IMR-90 (cell line): ENCODE data around the gene COL4A2. TPM values are rescaled to one million over a fixed set of nuclear protein-coding genes. Genes with fewer than 3 reads are reported as not detected.

Experiments
- ATAC-seq: fragments of 200-7000 bp; cut with Tn5 transposase; 2 replicates; pipeline ENCODE4 v1.9.1; 2020; ENCODE audit warnings: low read depth, mild to moderate bottlenecking, moderate library complexity
- BruUV-seq: library from RNA; stranded (reverse); fragments of 400-500 nt; replicated peaks from 2 replicates; lab custom pipeline; 2021; lab: Mats Ljungman, UMichigan
- CTCF ChIA-PET: fragments of 300-600 bp; formaldehyde crosslinking; extraction: SDS; loops from one replicate; lab custom pipeline; 2021; ENCODE audit warnings: antibody characterized with exemption; lab: Yijun Ruan, JAX
- POLR2A ChIA-PET: fragments of 300-600 bp; sonication (Branson Sonifier 250); formaldehyde crosslinking; loops from one replicate; lab custom pipeline; 2022; ENCODE audit warnings: antibody characterized with exemption; ENCODE audit not compliant: unreplicated experiment; lab: Charles Lee
- DNase-seq: peaks from one replicate; pipeline ENCODE4 v3.0.0; 2013
- H2AFZ ChIP-seq: replicated peaks from 2 replicates; pipeline ENCODE3; 2013; ENCODE audit warnings: low read length, mild to moderate bottlenecking; ENCODE audit not compliant: poor library complexity
- H2AK5ac ChIP-seq: 2 replicates; pipeline ENCODE4 v1.6.1; 2013; ENCODE audit warnings: low read depth, low read length, inconsistent platforms
- H2AK9ac ChIP-seq: replicated peaks from 2 replicates; pipeline ENCODE3; 2013; ENCODE audit warnings: mild to moderate bottlenecking, low read depth, low read length, moderate library complexity; ENCODE audit not compliant: poor library complexity
- H2BK120ac ChIP-seq: 2 replicates; pipeline ENCODE4 v1.6.1; 2013; ENCODE audit warnings: low read depth, low read length, inconsistent platforms
- H2BK15ac ChIP-seq: 3 replicates; pipeline ENCODE4 v1.6.1; 2013; ENCODE audit warnings: low read depth, low read length, inconsistent platforms
- H2BK20ac ChIP-seq: 2 replicates; pipeline ENCODE4 v1.6.1; 2013; ENCODE audit warnings: low read depth, mild to moderate bottlenecking, inconsistent platforms, low read length, moderate library complexity
- H2BK5ac ChIP-seq: 2 replicates; pipeline ENCODE4 v1.6.1; 2013; ENCODE audit warnings: mild to moderate bottlenecking, low read depth, low read length, inconsistent platforms; ENCODE audit not compliant: poor library complexity, severe bottlenecking
- H3K14ac ChIP-seq: replicated peaks from 2 replicates; pipeline ENCODE4 v1.6.1; 2013; ENCODE audit warnings: low read depth, low read length, inconsistent platforms
- H3K18ac ChIP-seq: 2 replicates; pipeline ENCODE4 v1.6.1; 2013; ENCODE audit warnings: low read depth, low read length, control low read depth
- H3K23ac ChIP-seq: 2 replicates; pipeline ENCODE4 v1.6.1; 2013; ENCODE audit warnings: low read depth, low read length, inconsistent platforms
- H3K27ac ChIP-seq: 2 replicates; pipeline ENCODE4 v1.5.1; 2013; ENCODE audit warnings: mild to moderate bottlenecking, control low read depth, low read length; ENCODE audit not compliant: insufficient read depth
- H3K27me3 ChIP-seq: 2 replicates; pipeline ENCODE4 v1.6.1; 2013; ENCODE audit warnings: low read length; ENCODE audit not compliant: control insufficient read depth, insufficient read depth
- H3K36me3 ChIP-seq: 2 replicates; pipeline ENCODE4 v1.6.1; 2013; ENCODE audit warnings: low read length, mixed read lengths; ENCODE audit not compliant: control insufficient read depth, insufficient read depth
- H3K4ac ChIP-seq: 2 replicates; pipeline ENCODE4 v1.6.1; 2013; ENCODE audit warnings: low read depth, low read length, inconsistent platforms
- H3K4me1 ChIP-seq: 2 replicates; pipeline ENCODE4 v1.6.1; 2013; ENCODE audit warnings: low read length, mixed read lengths; ENCODE audit not compliant: control insufficient read depth, insufficient read depth
- H3K4me2 ChIP-seq: 2 replicates; pipeline ENCODE4 v1.6.1; 2013; ENCODE audit warnings: low read depth, mild to moderate bottlenecking, control low read depth, low read length, moderate library complexity
- H3K4me3 ChIP-seq: 2 replicates; pipeline ENCODE4 v1.5.1; 2013; ENCODE audit warnings: low read depth, mild to moderate bottlenecking, control low read depth, low read length, moderate library complexity; ENCODE audit not compliant: insufficient read depth
- H3K56ac ChIP-seq: 2 replicates; pipeline ENCODE4 v1.6.1; 2013; ENCODE audit warnings: low read length, inconsistent platforms; ENCODE audit not compliant: insufficient read depth; ENCODE audit errors: extremely low read depth
- H3K79me1 ChIP-seq, 2 experiments: 2 replicates each; pipeline ENCODE4 v1.6.1; 2013; ENCODE audit warnings: low read length in 2 of 2, inconsistent platforms in 1 of 2, low read depth in 1 of 2
- H3K9ac ChIP-seq: 2 replicates; pipeline ENCODE4 v1.6.1; 2013; ENCODE audit warnings: low read depth, low read length, control low read depth
- H3K9me1 ChIP-seq: 2 replicates; pipeline ENCODE4 v1.6.1; 2013; ENCODE audit warnings: low read length, inconsistent platforms; ENCODE audit not compliant: insufficient read depth
- H3K9me3 ChIP-seq: 2 replicates; pipeline ENCODE4 v1.6.1; 2013; ENCODE audit warnings: low read length; ENCODE audit not compliant: control insufficient read depth, insufficient read depth
- H4K20me1 ChIP-seq: 2 replicates; pipeline ENCODE4 v1.6.1; 2013; ENCODE audit warnings: low read length, inconsistent platforms; ENCODE audit not compliant: insufficient read depth
- H4K5ac ChIP-seq: 2 replicates; pipeline ENCODE4 v1.6.1; 2013; ENCODE audit warnings: mild to moderate bottlenecking, low read depth, low read length, control low read depth
- H4K8ac ChIP-seq, 2 experiments: 2 replicates each; pipeline ENCODE4 v1.6.1; 2013; ENCODE audit warnings: low read depth in 2 of 2, low read length in 2 of 2, control low read depth in 1 of 2, inconsistent platforms in 1 of 2
- H4K91ac ChIP-seq: 2 replicates; pipeline ENCODE4 v1.6.1; 2013; ENCODE audit warnings: low read depth, low read length, inconsistent platforms; ENCODE audit not compliant: insufficient read depth
- BHLHE40 ChIP-seq: fragments of 150-350 bp; IDR thresholded peaks from 2 replicates; pipeline ENCODE4 v1.6.1; 2016; ENCODE audit warnings: mild to moderate bottlenecking, low read depth, low read length
- MAFK ChIP-seq: IDR thresholded peaks from 2 replicates; pipeline ENCODE4 v1.6.1; 2012; ENCODE audit warnings: low read depth, low read length, improper control_type of control experiment
- MAZ ChIP-seq: IDR thresholded peaks from 2 replicates; pipeline ENCODE4 v1.6.1; 2012; ENCODE audit warnings: low read depth, mild to moderate bottlenecking, low read length, improper control_type of control experiment, moderate library complexity, borderline replicate concordance
- MXI1 ChIP-seq: IDR thresholded peaks from 2 replicates; pipeline ENCODE4 v1.6.1; 2012; ENCODE audit warnings: low read depth, mild to moderate bottlenecking, low read length, moderate library complexity, borderline replicate concordance
- NFE2L2 ChIP-seq: fragments of 150-350 bp; IDR thresholded peaks from 2 replicates; pipeline ENCODE4 v1.6.1; 2016; ENCODE audit warnings: low read depth, mild to moderate bottlenecking, low read length
- POLR2A ChIP-seq: IDR thresholded peaks from 2 replicates; pipeline ENCODE4 v1.6.1; 2012; ENCODE audit warnings: mild to moderate bottlenecking, low read depth, low read length
- RAD21 ChIP-seq: IDR thresholded peaks from 2 replicates; pipeline ENCODE4 v1.6.1; 2012; ENCODE audit warnings: low read length, improper control_type of control experiment
- RFX5 ChIP-seq: IDR thresholded peaks from 2 replicates; pipeline ENCODE4 v1.8.0; 2012; ENCODE audit warnings: low read depth, mild to moderate bottlenecking, low read length, moderate library complexity
- SMC3 ChIP-seq: fragments of 150-350 bp; IDR thresholded peaks from 2 replicates; pipeline ENCODE4 v1.6.1; 2016; ENCODE audit warnings: low read depth, mild to moderate bottlenecking, antibody characterized with exemption, low read length, moderate library complexity
- WGBS, 2 experiments: methylation state at CpG; one replicate each; pipeline versions ENCODE4 v1.1.5 to v1.1.7; 2013; ENCODE audit warnings: missing lambda C conversion rate in 2 of 2; ENCODE audit not compliant: insufficient read length in 1 of 2; ENCODE audit errors: extremely low coverage in 2 of 2; 5-methylcytosine and 5-hydroxymethylcytosine counted together
- dilution Hi-C: fragments of 300-500 bp; cut with HindIII; formaldehyde crosslinking; loops from one replicate; pipeline ENCODE4 v1.14.3; 2018; ENCODE audit warnings: low sequenced_read_pairs; ENCODE audit not compliant: unreplicated experiment
- in situ Hi-C: fragments of 300-500 bp; cut with MboI; formaldehyde crosslinking; loops from 3 replicates; pipeline ENCODE4 v1.14.3; 2019; ENCODE audit warnings: low sequenced_read_pairs, inconsistent platforms, mixed read lengths
- intact Hi-C: fragments of 100-400 bp; cut with micrococcal nuclease; formaldehyde crosslinking; loops from 2 replicates; pipeline ENCODE4 v1.10.0; 2022
- polyA plus RNA-seq, 3 experiments: library from polyadenylated mRNA; depleted of rRNA; stranded (reverse); fragments of >200 nt; gene quantifications; 2 replicates each; pipeline ENCODE4 v1.2.3, GENCODE V29; 2012; ENCODE audit warnings: low replicate concordance in 1 of 3
- total RNA-seq: library from RNA; depleted of rRNA; stranded (reverse); fragments of >200 nt; gene quantifications from 2 replicates; pipeline ENCODE4 v1.2.3, GENCODE V29; 2012

The COL4A2 gene
- total and polyA plus RNA-seq, 2 of the 4 experiments (the other 2 are of a cell fraction) = 90.7 to 457 TPM

- no peak for DNase-seq
- 90% methylated on average over 2 of the region's 7 CpGs; no CpG with 5 or more reads in 1 of the 2 experiments for WGBS, 2 experiments
- CTCF ChIA-PET = interaction anchor here (1.8 kb wide), 1 partner anchor 56 kb away, joined by 5 read pairs; no protein-coding TSS in a partner anchor
- H4K8ac ChIP-seq = no peak overlapping the region
- 0 out of 2 replicates have a peak overlapping the region, but pooled peaks have one; percentile 21 for H4K5ac ChIP-seq
- H3K36me3 ChIP-seq = peaks cover 24% of the 10 kb centered on the region
- H2BK5ac ChIP-seq = peak overlapping the region; percentile 30
- H3K4me3 ChIP-seq = no peak overlapping the region; the same call in 1 of the 2 replicates
- no peak overlapping the region for H3K27ac ChIP-seq
- no TSS peak for BruUV-seq
- peak overlapping the region; percentile 53; the same call in 1 of the 2 replicates for H3K18ac ChIP-seq
- 0 out of 3 replicates have a peak overlapping the region, but pooled peaks have one; percentile 12 for H2BK15ac ChIP-seq
- peak overlapping the region; percentile 34; the same call in 1 of the 2 replicates for H3K14ac ChIP-seq
- H2AFZ ChIP-seq = no peak overlapping the region
- H3K23ac ChIP-seq = peak overlapping the region; percentile 87
- H3K9me1 ChIP-seq = peaks cover 38% of the 10 kb centered on the region
- dilution Hi-C loops = no loop called here
- H3K79me1 ChIP-seq = peaks cover 13 to 61% of the 10 kb centered on the region in 2 experiments; a peak in 3 of 4 replicates
- peak overlapping the region; percentile 28; the same call in 1 of the 2 replicates for H4K91ac ChIP-seq
- peak overlapping the region; percentile 44 for H3K4ac ChIP-seq
- H2BK20ac ChIP-seq = no peak overlapping the region
- intact Hi-C loops = loop anchor here (2.0 kb wide), 1 partner anchor 55 kb away; no protein-coding TSS in a partner anchor
- peaks cover 32% of the 10 kb centered on the region for H3K4me1 ChIP-seq
- no peak for ATAC-seq
- peak overlapping the region; percentile 11; the same call in 1 of the 2 replicates for H3K9ac ChIP-seq
- in situ Hi-C loops = no loop called here
- TF ChIP-seq SMC3 = no peak
- TF ChIP-seq NFE2L2 = no peak
- no peak for TF ChIP-seq MAFK
- TF ChIP-seq BHLHE40 = no peak
- TF ChIP-seq MAZ = no peak
- TF ChIP-seq RAD21 = no peak
- TF ChIP-seq RFX5 = no peak
- TF ChIP-seq POLR2A = no peak; the same call in 1 of the 2 replicates
- no peak for TF ChIP-seq MXI1
- H3K56ac ChIP-seq = no peak overlapping the region
- H3K9me3 ChIP-seq = no peaks in the 10 kb centered on the region
- H2AK5ac ChIP-seq = peak overlapping the region; percentile 79
- H2AK9ac ChIP-seq = no peak overlapping the region
- no peaks in the 10 kb centered on the region for H3K27me3 ChIP-seq
- H2BK120ac ChIP-seq = peak overlapping the region; percentile 29; the same call in 1 of the 2 replicates
- peaks cover 85% of the 10 kb centered on the region for H4K20me1 ChIP-seq
- H3K4me2 ChIP-seq = peak overlapping the region; percentile 53
- POLR2A ChIA-PET = interaction anchor here (1.0 kb wide), 1 partner anchor 45 kb away, joined by 3 read pairs; no protein-coding TSS in a partner anchor
Measured at GRCh38 chr13:110303644-110304043, 3.4 kb upstream of the COL4A2 start.
